Sigmoid colon (tissue), 3 donors: ENCODE results near the gene UBE2M.

Experiments used
- POLR2A ChIP-seq, 2 donors: fragments of 450-650 bp; IDR thresholded peaks; one replicate each; pipeline ENCODE4 v1.6.1; 2016; ENCODE audit warnings: antibody characterized with exemption in 2 of 2, mild to moderate bottlenecking in 2 of 2, moderate library complexity in 2 of 2
- TF ChIP-seq, protein P1 (sequence below), 4 experiments: fragments of 450-650 bp in 3 of 4; fragments of 200-600 bp in 1 of 4; IDR thresholded peaks; one replicate each; pipeline ENCODE4 v1.5.1; 2016 to 2019; ENCODE audit warnings: antibody characterized with exemption in 4 of 4, mild to moderate bottlenecking in 3 of 4, moderate library complexity in 2 of 4

GRCh38 chr19:58566989-58567388 is 8.6 kb upstream of the UBE2M start:
- no peak for TF ChIP-seq POLR2A (IDR thresholded peaks at IDR 0.05)
- TF ChIP-seq, protein P1, sequence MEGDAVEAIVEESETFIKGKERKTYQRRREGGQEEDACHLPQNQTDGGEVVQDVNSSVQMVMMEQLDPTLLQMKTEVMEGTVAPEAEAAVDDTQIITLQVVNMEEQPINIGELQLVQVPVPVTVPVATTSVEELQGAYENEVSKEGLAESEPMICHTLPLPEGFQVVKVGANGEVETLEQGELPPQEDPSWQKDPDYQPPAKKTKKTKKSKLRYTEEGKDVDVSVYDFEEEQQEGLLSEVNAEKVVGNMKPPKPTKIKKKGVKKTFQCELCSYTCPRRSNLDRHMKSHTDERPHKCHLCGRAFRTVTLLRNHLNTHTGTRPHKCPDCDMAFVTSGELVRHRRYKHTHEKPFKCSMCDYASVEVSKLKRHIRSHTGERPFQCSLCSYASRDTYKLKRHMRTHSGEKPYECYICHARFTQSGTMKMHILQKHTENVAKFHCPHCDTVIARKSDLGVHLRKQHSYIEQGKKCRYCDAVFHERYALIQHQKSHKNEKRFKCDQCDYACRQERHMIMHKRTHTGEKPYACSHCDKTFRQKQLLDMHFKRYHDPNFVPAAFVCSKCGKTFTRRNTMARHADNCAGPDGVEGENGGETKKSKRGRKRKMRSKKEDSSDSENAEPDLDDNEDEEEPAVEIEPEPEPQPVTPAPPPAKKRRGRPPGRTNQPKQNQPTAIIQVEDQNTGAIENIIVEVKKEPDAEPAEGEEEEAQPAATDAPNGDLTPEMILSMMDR (IDR thresholded peaks at IDR 0.05): no peak
